ENCODE data around the gene TNFAIP2. TPM values are rescaled to one million over a fixed set of nuclear protein-coding genes. Genes with fewer than 3 reads are reported as not detected.

TNFAIP2 gene
- total RNA-seq, 1 experiment from 2014 or later: 8.1 TPM

GRCh38 chr14:103107455-103107854, 15.8 kb upstream of the TNFAIP2 start:
- H3K9me3 Mint-ChIP-seq (ENCODE audit: unreplicated experiment): no peaks in the 10 kb centered on the region
- no peak for TF ChIP-seq CTCF (IDR thresholded peaks at IDR 0.05; ENCODE audit: insufficient read depth in 1 of 2, low read depth in 1 of 2, low read length in 1 of 2, severe bottlenecking in 1 of 2, unreplicated experiment in 1 of 2)
- H3K4me3 Mint-ChIP-seq (ENCODE audit: unreplicated experiment): no peak overlapping the region
- H3K4me1 ChIP-seq: peaks cover 36% of the 10 kb centered on the region
- H3K9me3 ChIP-seq: no peaks in the 10 kb centered on the region
- ChIA-PET CTCF (no interaction called here), POLR2A (no interaction called here)
- no peak overlapping the region for H3K27ac Mint-ChIP-seq (ENCODE audit: unreplicated experiment)
- peaks cover 18% of the 10 kb centered on the region for H3K36me3 Mint-ChIP-seq (ENCODE audit: insufficient read depth, unreplicated experiment)
- H3K36me3 ChIP-seq (ENCODE audit: control insufficient read depth, insufficient read depth, low read length): no peaks in the 10 kb centered on the region
- DNase-seq: no peak
- no peak overlapping the region for H3K4me3 ChIP-seq (ENCODE audit: low read depth, low read length)
- no TSS peak for BruUV-seq (replicated peaks)
- intact Hi-C loops (cut with micrococcal nuclease; ENCODE audit: unreplicated experiment): no loop called here
- peaks cover 18% of the 10 kb centered on the region for H3K4me1 Mint-ChIP-seq (ENCODE audit: low read depth, unreplicated experiment)
- H3K27me3 Mint-ChIP-seq (ENCODE audit: insufficient read depth, unreplicated experiment): no peaks in the 10 kb centered on the region
- no peaks in the 10 kb centered on the region for H3K27me3 ChIP-seq (replicated peaks; ENCODE audit: control insufficient read depth, insufficient read depth, low read length)

GRCh38 chr14:103107941-103108748, 15.1 kb upstream of the TNFAIP2 start:
- Mint-ChIP-seq H3K4me1 (ENCODE audit: low read depth, unreplicated experiment) (peaks cover 18% of the 10 kb centered on the region), H3K9me3 (ENCODE audit: unreplicated experiment) (no peaks in the 10 kb centered on the region), H3K27me3 (ENCODE audit: insufficient read depth, unreplicated experiment) (no peaks in the 10 kb centered on the region), H3K27ac (ENCODE audit: unreplicated experiment) (no peak overlapping the region), H3K36me3 (ENCODE audit: insufficient read depth, unreplicated experiment) (peaks cover 21% of the 10 kb centered on the region), H3K4me3 (ENCODE audit: unreplicated experiment) (no peak overlapping the region)
- TF ChIP-seq CTCF (IDR thresholded peaks at IDR 0.05; ENCODE audit: insufficient read depth in 1 of 2, low read depth in 1 of 2, low read length in 1 of 2, severe bottlenecking in 1 of 2, unreplicated experiment in 1 of 2): no peak
- BruUV-seq (replicated peaks): no TSS peak
- Histone ChIP-seq H3K4me1 (peaks cover 36% of the 10 kb centered on the region), H3K27me3 (replicated peaks; ENCODE audit: control insufficient read depth, insufficient read depth, low read length) (no peaks in the 10 kb centered on the region), H3K9me3 (no peaks in the 10 kb centered on the region), H3K36me3 (ENCODE audit: control insufficient read depth, insufficient read depth, low read length) (no peaks in the 10 kb centered on the region), H3K4me3 (ENCODE audit: low read depth, low read length) (no peak overlapping the region)
- DNase-seq: no peak
- CTCF ChIA-PET: interaction anchor here (1.9 kb wide), 1 partner anchor 19 kb away, joined by 8 read pairs; no protein-coding TSS in a partner anchor
- intact Hi-C loops (cut with micrococcal nuclease; ENCODE audit: unreplicated experiment): no loop called here
- POLR2A ChIA-PET: no interaction called here

GRCh38 chr14:103108749-103109207, 14.5 kb upstream of the TNFAIP2 start:
- Mint-ChIP-seq H3K9me3 (ENCODE audit: unreplicated experiment) (no peaks in the 10 kb centered on the region), H3K4me1 (ENCODE audit: low read depth, unreplicated experiment) (peaks cover 18% of the 10 kb centered on the region), H3K27ac (ENCODE audit: unreplicated experiment) (no peak overlapping the region), H3K36me3 (ENCODE audit: insufficient read depth, unreplicated experiment) (peaks cover 19% of the 10 kb centered on the region), H3K27me3 (ENCODE audit: insufficient read depth, unreplicated experiment) (no peaks in the 10 kb centered on the region), H3K4me3 (ENCODE audit: unreplicated experiment) (no peak overlapping the region)
- CTCF ChIA-PET: interaction anchor here (1.9 kb wide), 1 partner anchor 18 kb away, joined by 8 read pairs; no protein-coding TSS in a partner anchor
- no peak overlapping the region for H3K4me3 ChIP-seq (ENCODE audit: low read depth, low read length)
- H3K27me3 ChIP-seq (replicated peaks; ENCODE audit: control insufficient read depth, insufficient read depth, low read length): no peaks in the 10 kb centered on the region
- no peaks in the 10 kb centered on the region for H3K9me3 ChIP-seq
- intact Hi-C loops (cut with micrococcal nuclease; ENCODE audit: unreplicated experiment): no loop called here
- no TSS peak for BruUV-seq (replicated peaks)
- H3K36me3 ChIP-seq (ENCODE audit: control insufficient read depth, insufficient read depth, low read length): no peaks in the 10 kb centered on the region
- POLR2A ChIA-PET: no interaction called here
- no peak for DNase-seq
- no peak for TF ChIP-seq CTCF (IDR thresholded peaks at IDR 0.05; ENCODE audit: insufficient read depth in 1 of 2, low read depth in 1 of 2, low read length in 1 of 2, severe bottlenecking in 1 of 2, unreplicated experiment in 1 of 2)
- peaks cover 33% of the 10 kb centered on the region for H3K4me1 ChIP-seq

All from Caco-2 (cell line).